ENCODE results near the gene ARHGAP23.

GRCh38 chr17:38435795-38436194, 7.5 kb downstream of the ARHGAP23 start:
- TF ChIP-seq POLR2A (IDR thresholded peaks at IDR 0.05), result no peak
- TF ChIP-seq, protein P1, sequence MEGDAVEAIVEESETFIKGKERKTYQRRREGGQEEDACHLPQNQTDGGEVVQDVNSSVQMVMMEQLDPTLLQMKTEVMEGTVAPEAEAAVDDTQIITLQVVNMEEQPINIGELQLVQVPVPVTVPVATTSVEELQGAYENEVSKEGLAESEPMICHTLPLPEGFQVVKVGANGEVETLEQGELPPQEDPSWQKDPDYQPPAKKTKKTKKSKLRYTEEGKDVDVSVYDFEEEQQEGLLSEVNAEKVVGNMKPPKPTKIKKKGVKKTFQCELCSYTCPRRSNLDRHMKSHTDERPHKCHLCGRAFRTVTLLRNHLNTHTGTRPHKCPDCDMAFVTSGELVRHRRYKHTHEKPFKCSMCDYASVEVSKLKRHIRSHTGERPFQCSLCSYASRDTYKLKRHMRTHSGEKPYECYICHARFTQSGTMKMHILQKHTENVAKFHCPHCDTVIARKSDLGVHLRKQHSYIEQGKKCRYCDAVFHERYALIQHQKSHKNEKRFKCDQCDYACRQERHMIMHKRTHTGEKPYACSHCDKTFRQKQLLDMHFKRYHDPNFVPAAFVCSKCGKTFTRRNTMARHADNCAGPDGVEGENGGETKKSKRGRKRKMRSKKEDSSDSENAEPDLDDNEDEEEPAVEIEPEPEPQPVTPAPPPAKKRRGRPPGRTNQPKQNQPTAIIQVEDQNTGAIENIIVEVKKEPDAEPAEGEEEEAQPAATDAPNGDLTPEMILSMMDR (IDR thresholded peaks at IDR 0.05 in 8 of 11, conservative IDR thresholded peaks at IDR 0.05 in 3 of 11), result no peak
- no peak for TF ChIP-seq POLR2AphosphoS5 (IDR thresholded peaks at IDR 0.05)
